HG03432 (cell line): Measurements from ENCODE around the gene CD244.
"Not testable (repeated sequence)": the region's sequence is repeated elsewhere in the genome, so short reads cannot be mapped to it uniquely, and the experiment has no call there.

ENCODE experiments used
- ATAC-seq: cut with Tn5 transposase; IDR thresholded peaks from one replicate; pipeline ENCODE4 v1.9.1; 2021; ENCODE audit warnings: mild to moderate bottlenecking, moderate library complexity; ENCODE audit not compliant: unreplicated experiment

CD244 gene

DNA sequence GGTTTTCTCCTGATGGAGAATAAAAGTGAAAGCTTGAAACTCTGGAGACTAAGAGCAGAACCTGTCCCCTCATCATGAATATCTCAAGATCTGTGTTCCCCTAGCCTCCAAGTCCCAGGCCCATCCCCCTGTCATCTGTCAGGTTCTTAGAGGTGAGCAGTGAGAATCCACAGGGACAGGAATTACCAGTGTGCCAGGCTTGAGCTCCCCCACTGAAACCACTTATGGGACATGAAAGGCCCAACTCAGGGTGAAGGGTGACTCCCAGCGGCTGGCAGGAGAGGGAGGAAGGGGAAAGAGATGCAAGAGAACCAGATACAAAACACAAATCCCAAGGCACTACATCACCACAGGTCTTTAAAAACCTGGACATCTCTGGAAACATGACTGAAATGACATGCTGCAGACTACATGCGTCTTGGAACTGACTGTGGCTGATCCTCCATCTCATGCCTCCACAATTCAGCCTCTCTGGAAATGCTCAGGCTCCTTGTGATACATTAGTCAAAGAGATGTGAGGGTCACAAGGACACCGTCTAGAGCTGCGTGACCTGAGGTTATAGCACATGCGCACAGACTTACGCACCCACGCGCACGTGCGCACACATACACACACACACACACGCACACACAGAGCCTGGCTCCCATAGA, 73.5 kb downstream of the CD244 start:
- ATAC-seq: peak; percentile 2

DNA sequence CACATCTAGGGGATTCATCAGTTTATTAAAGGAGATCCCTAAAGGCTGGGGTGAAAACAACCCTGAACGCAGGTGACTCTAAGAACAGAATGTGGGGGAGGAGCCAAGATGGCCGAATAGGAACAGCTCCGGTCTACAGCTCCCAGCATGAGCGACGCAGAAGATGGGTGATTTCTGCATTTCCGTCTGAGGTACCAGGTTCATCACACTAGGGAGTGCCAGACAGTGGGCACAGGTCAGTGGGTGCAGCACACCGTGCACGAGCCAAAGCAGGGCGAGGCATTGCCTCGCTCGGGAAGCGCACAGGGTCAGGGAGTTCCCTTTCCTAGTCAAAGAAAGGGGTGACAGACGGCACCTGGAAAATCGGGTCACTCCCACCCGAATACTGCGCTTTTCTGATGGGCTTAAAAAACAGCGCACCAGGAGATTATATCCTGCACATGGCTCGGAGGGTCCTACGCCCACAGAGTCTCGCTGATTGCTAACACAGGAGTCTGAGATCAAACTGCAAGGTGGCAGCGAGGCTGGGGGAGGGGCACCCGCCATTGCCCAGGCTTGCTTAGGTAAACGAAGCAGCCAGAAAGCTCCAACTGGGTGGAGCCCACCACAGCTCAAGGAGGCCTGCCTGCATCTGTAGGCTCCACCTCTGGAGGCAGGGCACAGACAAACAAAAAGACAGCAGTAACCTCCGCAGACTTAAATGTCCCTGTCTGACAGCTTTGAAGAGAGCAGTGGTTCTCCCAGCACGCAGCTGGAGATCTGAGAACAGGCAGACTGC, 79.5 kb downstream of the CD244 start:
- not testable (repeated sequence) for ATAC-seq

GRCh38 chr1:160781914-160782689, 80.6 kb downstream of the CD244 start:
- peak; percentile 77 for ATAC-seq

- ATAC-seq: no peak
Measured at GRCh38 chr1:160781186-160781766, 81.4 kb downstream of the CD244 start.

- ATAC-seq: no peak
Measured at GRCh38 chr1:160780398-160780755, 82.3 kb downstream of the CD244 start.
